Measurements from ENCODE around the gene ZNF777. TPM values are rescaled to one million over a fixed set of nuclear protein-coding genes. Genes with fewer than 3 reads are reported as not detected.

ZNF777 gene
- total RNA-seq, 1 experiment from 2014 or later = 15.6 TPM

- Mint-ChIP-seq H3K9me3 (peaks cover 7 to 26% of the 10 kb centered on the region in 2 experiments), H3K4me3 (no peak overlapping the region), H3K27me3 (ENCODE audit: low read depth) (peaks cover 2% of the 10 kb centered on the region), H3K4me1 (peaks cover 0 to 8% of the 10 kb centered on the region in 2 experiments; a peak in 3 of 4 replicates), H3K27ac (no peak overlapping the region), H3K36me3 (ENCODE audit: insufficient read depth in 1 of 3, low read depth in 3 of 3) (peaks cover 30 to 58% (median 53%) of the 10 kb centered on the region in 3 experiments)
- H4K5ac ChIP-seq (ENCODE audit: insufficient read length, low read depth, low read length) = no peak overlapping the region
- no peak overlapping the region for H3T11ph ChIP-seq (ENCODE audit: low read length)
- H2AFZ ChIP-seq (ENCODE audit: low read length) = no peak overlapping the region
- H2BK120ac ChIP-seq (ENCODE audit: low read depth, low read length, poor library complexity, severe bottlenecking) = no peak overlapping the region
- H3K4me1 ChIP-seq (ENCODE audit: insufficient read depth, low read length) = no peaks in the 10 kb centered on the region
- H3K79me2 ChIP-seq (ENCODE audit: insufficient read depth, low read length) = no peaks in the 10 kb centered on the region
- H2BK20ac ChIP-seq (ENCODE audit: low read depth, low read length, poor library complexity, severe bottlenecking) = no peak overlapping the region
- H2BK12ac ChIP-seq (ENCODE audit: insufficient read length, low read depth, low read length) = no peak overlapping the region
- H3K9ac ChIP-seq (ENCODE audit: extremely low read depth, insufficient read length, low read length) = no peak overlapping the region
- no peak overlapping the region for H3K27ac ChIP-seq (ENCODE audit: insufficient read length, low read depth, low read length)
- no peak overlapping the region for H3K18ac ChIP-seq (ENCODE audit: insufficient read length, low read depth, low read length)
- H3K14ac ChIP-seq (ENCODE audit: insufficient read depth, low read length) = no peak overlapping the region; the same call in 1 of the 2 replicates
- no peaks in the 10 kb centered on the region for H3K79me1 ChIP-seq (ENCODE audit: insufficient read depth, low read depth, low read length, poor library complexity, severe bottlenecking)
- no peak for DNase-seq
- H2BK5ac ChIP-seq (ENCODE audit: insufficient read length, low read length) = no peak overlapping the region
- H3K9me3 ChIP-seq (ENCODE audit: control insufficient read depth, low read depth, low read length) = no peaks in the 10 kb centered on the region
- no peak overlapping the region for H2BK15ac ChIP-seq (ENCODE audit: low read depth, low read length)
- H3K4ac ChIP-seq (ENCODE audit: low read depth, low read length) = no peak overlapping the region
- H3K56ac ChIP-seq (ENCODE audit: insufficient read length, low read depth, low read length) = no peak overlapping the region
- H3K23ac ChIP-seq (ENCODE audit: insufficient read length, low read depth, low read length) = no peak overlapping the region
- no CpG with 5 or more reads among the region's 6 CpGs for WGBS (ENCODE audit: extremely low coverage, insufficient read length, low lambda C conversion rate)
- no peak overlapping the region for H4K91ac ChIP-seq (ENCODE audit: insufficient read length, low read depth, low read length)
- H4K8ac ChIP-seq (replicated peaks; ENCODE audit: insufficient read length, low read depth, low read length) = no peak overlapping the region
- H3K27me3 ChIP-seq (ENCODE audit: insufficient read depth, low read length) = no peaks in the 10 kb centered on the region
- TF ChIP-seq CTCF (conservative IDR thresholded peaks at IDR 0.05) = no peak
- H3K4me2 ChIP-seq (ENCODE audit: insufficient read depth, insufficient read length, low read length) = no peak overlapping the region
- no peak overlapping the region for H2AK5ac ChIP-seq (ENCODE audit: insufficient read length, low read length)
- no peaks in the 10 kb centered on the region for H3K23me2 ChIP-seq (ENCODE audit: insufficient read length, low read depth, low read length, poor library complexity, severe bottlenecking)
- H4K20me1 ChIP-seq (ENCODE audit: control insufficient read depth, insufficient read depth, insufficient read length) = no peaks in the 10 kb centered on the region
These were observed 10.6 kb upstream of the ZNF777 start for GRCh38 chr7:149471289-149471953.

All from H9 (cell line).